Measurements from ENCODE around the gene NRAP. TPM values are rescaled to one million over a fixed set of nuclear protein-coding genes. Genes with fewer than 3 reads are reported as not detected.

Gene NRAP
- total RNA-seq, 6 donors from 2014 or later = 0.11 TPM; not detected in 5

GRCh38 chr10:113680190-113681111 lies 16.6 kb upstream of the NRAP start:
- 2 to 14% methylated on average over 9 to 28 of the region's 28 CpGs for WGBS, 2 donors
- DNase-seq (peak; percentile 27 to 64), ATAC-seq (ENCODE audit: low FRiP score in 2 of 2) (peak; percentile 61 to 72)
- Histone ChIP-seq H3K27me3 (no peaks in the 10 kb centered on the region), H3K4me1 (peaks cover 13 to 23% (median 20%) of the 10 kb centered on the region in 4 donors), H3K27ac (peak overlapping the region; percentile 85 to 99 (median 98)), H3K9me3 (no peaks in the 10 kb centered on the region), H3K36me3 (no peaks in the 10 kb centered on the region), H3K4me3 (peak overlapping the region; percentile 81 to 98 (median 96))
- TF ChIP-seq EP300 (IDR thresholded peaks at IDR 0.05) (no peak), POLR2AphosphoS5 (IDR thresholded peaks at IDR 0.05) (peak; percentile 21 to 36), CTCF (IDR thresholded peaks at IDR 0.05) (no peak), POLR2A (IDR thresholded peaks at IDR 0.05) (peak in 1 of 4 donors; percentile 2)

GRCh38 chr10:113679463-113680189 lies 15.8 kb upstream of the NRAP start, which contains the start of gene CASP7:
TSS of gene CASP7 (plus strand) at chr10:113679912. CDS start at chr10:113697494, 17,582 bp downstream.
- Histone ChIP-seq H3K27ac (peak within 1 kb of the TSS; percentile 85 to 99 (median 98)), H3K9me3 (no peaks in the 10 kb centered on the region), H3K27me3 (no peaks in the 10 kb centered on the region), H3K4me3 (peak within 1 kb of the TSS; percentile 81 to 98 (median 96)), H3K4me1 (peaks cover 13 to 23% (median 20%) of the 10 kb centered on the region in 4 donors), H3K36me3 (no peaks in the 10 kb centered on the region)
- DNase-seq (peak; percentile 83 to 94), ATAC-seq (ENCODE audit: low FRiP score in 2 of 2) (peak; percentile 96 to 97)
- peak in 2 of 6 experiments; percentile 11 to 15 for TF ChIP-seq CTCF (IDR thresholded peaks at IDR 0.05)
- peak in 3 of 4 donors; percentile 66 to 79 (median 75) for TF ChIP-seq POLR2A (IDR thresholded peaks at IDR 0.05)
- TF ChIP-seq EP300 (IDR thresholded peaks at IDR 0.05) = no peak
- TF ChIP-seq POLR2AphosphoS5 (IDR thresholded peaks at IDR 0.05) = peak; percentile 58 to 84
- 0% methylated on average over 12 to 33 of the region's 68 CpGs for WGBS, 2 donors

- Histone ChIP-seq H3K27ac (no peak overlapping the region), H3K36me3 (no peaks in the 10 kb centered on the region), H3K9me3 (peaks cover 0 to 7% (median 0%) of the 10 kb centered on the region in 4 donors), H3K4me3 (no peak overlapping the region), H3K27me3 (no peaks in the 10 kb centered on the region), H3K4me1 (no peaks in the 10 kb centered on the region)
- TF ChIP-seq POLR2AphosphoS5 (IDR thresholded peaks at IDR 0.05) = no peak
- 60 to 70% methylated on average over 5 of the region's 5 CpGs for WGBS, 2 donors
- no peak for DNase-seq
- peak in 1 of 2 donors; percentile 14 for ATAC-seq (ENCODE audit: low FRiP score in 2 of 2)
Observed at GRCh38 chr10:113666682-113667252, 2.9 kb upstream of the NRAP start.

GRCh38 chr10:113665806-113666354 lies 2.0 kb upstream of the NRAP start:
- TF ChIP-seq POLR2AphosphoS5 (IDR thresholded peaks at IDR 0.05) (no peak), CTCF (IDR thresholded peaks at IDR 0.05) (no peak), POLR2A (IDR thresholded peaks at IDR 0.05) (no peak), EP300 (IDR thresholded peaks at IDR 0.05) (no peak)
- DNase-seq (no peak), ATAC-seq (ENCODE audit: low FRiP score in 2 of 2) (peak; percentile 47 to 76)
- Histone ChIP-seq H3K36me3 (no peaks in the 10 kb centered on the region), H3K9me3 (peaks cover 0 to 6% (median 0%) of the 10 kb centered on the region in 4 donors), H3K4me3 (no peak overlapping the region), H3K27ac (no peak overlapping the region), H3K4me1 (no peaks in the 10 kb centered on the region), H3K27me3 (no peaks in the 10 kb centered on the region)
- 56 to 73% methylated on average over 6 of the region's 6 CpGs for WGBS, 2 donors
